ENCODE measurements around the gene SLC4A7. TPM values are rescaled to one million over a fixed set of nuclear protein-coding genes. Genes with fewer than 3 reads are reported as not detected.
A peak's percentile ranks its signal among the peaks of the same experiment; 100 is the strongest.

The SLC4A7 gene
- total RNA-seq, 1 experiment from 2014 or later = 37.9 TPM

DNA sequence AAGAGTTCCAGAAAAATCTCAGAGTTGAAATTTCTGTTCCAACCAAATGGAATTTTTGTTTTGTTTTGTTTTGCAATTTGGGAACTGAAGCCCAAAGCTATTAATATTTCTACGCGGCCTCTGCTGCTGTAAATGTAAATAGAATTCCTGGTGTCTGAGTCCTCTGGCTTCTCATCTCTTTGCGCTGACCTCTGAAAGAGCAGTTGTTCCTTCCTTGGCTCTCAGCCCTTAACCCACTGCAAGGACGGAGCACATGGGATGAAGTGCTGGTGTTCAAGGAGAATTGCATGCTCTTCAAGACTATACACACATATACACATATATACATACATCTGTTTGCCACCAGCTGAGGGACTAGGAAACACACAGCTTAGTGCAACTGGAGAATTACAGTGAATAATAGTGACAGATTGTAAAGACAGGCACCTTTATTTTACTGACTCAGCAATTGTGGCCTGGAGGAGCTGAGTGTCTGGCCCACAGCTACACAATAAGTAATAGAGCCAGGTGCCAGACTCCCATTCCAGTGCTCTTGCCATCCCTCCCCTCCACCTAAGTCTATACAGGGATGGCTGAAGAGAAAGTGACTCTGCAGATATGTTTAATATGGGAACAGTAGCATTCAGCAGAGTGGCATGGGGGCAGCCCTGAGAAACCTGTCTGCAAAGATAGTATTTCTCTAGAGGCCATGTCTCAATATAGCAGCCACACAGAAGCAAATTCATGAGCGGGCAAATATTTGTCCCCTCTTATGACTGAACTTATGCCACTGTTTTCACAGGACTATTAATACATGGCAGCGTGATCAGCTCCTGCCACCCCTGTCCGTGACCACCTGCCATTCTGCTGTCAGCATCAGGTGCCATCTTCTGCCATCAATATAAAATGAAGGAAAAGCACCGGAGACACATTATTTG is 157.3 kb downstream of the SLC4A7 start:
- DNase-seq (ENCODE audit: low read depth) = peak; percentile 80

DNA sequence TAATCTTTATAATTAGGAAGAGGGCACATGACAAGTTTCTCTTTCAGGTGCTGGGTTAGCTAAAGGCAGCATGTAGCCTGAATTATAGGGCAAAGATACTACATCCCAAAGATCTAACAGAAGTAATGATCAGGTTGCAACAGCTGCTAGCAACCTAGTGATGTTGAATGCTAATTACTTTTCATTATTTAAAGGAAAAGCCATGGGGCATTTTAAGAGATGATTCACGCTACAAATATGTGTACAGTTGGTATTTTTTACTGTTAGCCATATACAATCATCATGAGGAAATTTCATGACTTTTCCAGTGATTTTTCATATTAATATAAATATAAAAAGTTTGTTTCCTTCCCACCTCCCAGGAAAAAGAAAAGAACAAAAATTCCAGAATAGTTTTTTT is 158.0 kb downstream of the SLC4A7 start:
- peak; percentile 46 for DNase-seq (ENCODE audit: low read depth)

DNA sequence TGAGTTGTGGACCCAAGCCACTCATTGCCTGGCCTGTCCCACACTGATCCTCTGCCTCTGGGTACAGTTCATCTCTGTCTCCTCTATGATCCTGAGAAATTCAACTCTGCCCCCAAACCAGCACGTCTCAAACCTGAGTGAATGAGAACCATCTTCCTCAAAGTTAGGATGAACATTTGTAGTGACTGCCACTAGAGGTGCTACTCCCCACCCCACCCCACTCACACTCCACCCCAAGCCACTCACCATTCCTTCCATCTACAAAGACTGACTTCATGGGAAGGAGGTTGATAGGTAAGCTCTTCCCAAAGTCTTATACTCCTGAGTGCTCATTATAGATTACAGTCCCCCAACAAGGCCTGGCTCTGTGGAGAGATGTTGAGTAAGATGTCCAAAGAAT is 158.8 kb downstream of the SLC4A7 start:
- no peak for DNase-seq (ENCODE audit: low read depth)

DNA sequence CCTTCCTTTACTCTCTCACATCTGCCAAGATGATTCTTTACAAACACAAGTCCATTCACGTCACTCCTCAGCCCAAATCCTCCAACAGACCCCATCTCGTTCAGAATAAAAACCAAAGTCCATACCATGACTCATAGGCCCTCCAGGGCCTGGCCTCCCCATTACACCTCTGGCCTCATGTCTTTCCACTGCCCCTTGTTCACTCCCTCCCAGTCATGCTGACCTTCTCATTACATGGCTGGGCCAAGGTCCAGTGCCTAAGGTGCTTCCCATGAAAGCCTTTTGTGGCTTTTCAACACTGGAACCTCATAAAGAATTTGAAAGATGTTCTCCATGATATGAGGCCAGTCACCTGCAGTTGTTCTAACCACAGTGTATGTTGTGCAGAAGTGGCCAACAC is 159.5 kb downstream of the SLC4A7 start:
- DNase-seq (ENCODE audit: low read depth) = no peak

DNA sequence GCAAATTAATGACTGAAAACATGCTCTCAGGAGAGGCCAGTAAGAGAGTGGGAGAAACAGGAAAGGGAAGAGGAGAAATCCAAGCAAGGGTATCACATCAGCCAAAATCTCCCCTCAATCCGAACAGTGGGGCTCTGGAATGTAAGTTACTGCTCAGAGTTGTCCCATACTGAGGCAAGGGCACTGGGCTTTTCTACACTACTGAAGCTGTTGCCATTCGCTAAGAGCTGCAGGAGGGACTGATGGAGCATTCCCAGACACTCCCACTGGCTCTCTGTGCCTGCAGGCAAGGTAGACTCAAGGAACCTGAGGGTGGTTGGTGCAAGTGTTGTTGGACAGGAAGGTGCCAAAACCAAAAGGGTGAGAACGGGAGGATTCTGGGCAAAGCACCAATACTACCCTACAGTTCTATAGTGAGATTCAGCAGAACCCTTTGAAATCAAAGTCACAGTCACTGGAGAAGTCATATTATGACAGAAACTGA is 161.1 kb downstream of the SLC4A7 start:
- DNase-seq (ENCODE audit: low read depth) = no peak

Small RNA genes within 50 kb of the gene (small RNA-seq; reads per million reads assigned to genes)
- gene AC137675.1 = not detected
- not detected for gene RNU1-96P

Other genes with a start within 250 kb of the SLC4A7 start
- gene NEK10, start 115.0 kb downstream of the SLC4A7 start, total RNA-seq (2014; rRNA removed; shearing (Covaris generic)) = 0.47 and 1.0 TPM in 2 replicates
- 0.06 and 0.30 TPM in 2 replicates for gene EOMES, start 237.9 kb upstream of the SLC4A7 start, total RNA-seq (2014; rRNA removed; shearing (Covaris generic))